22Rv1 (cell line): ENCODE results near the gene ARMCX2.

ENCODE experiments used
- ZFX ChIP-seq: fragments of 450-650 bp; IDR thresholded peaks from 2 replicates; pipeline ENCODE4 v1.6.1; 2017; ENCODE audit warnings: antibody characterized with exemption, borderline replicate concordance
- TF ChIP-seq, protein P1 (sequence below): fragments of 450-650 bp; IDR thresholded peaks from 2 replicates; pipeline ENCODE4 v1.5.1; 2017; ENCODE audit warnings: mild to moderate bottlenecking

DNA sequence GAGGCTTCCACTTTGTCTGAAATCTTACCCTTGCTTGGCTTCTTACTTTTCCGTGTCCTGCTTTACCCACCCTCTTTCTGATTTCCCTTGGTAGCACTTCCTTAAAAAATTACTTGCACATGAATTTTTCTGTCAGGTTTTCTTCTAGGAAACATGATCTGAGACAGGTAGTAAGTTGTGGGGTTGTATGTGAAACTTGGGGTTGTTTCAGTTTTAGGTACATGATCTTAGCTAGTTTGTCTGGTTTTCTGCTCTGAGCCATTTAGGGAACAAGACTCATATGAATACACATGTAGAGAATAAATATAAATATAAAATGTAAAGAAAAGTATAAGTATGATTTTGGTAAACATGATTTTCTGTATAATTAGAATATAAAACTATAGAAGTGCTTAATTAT lies 17.4 kb upstream of the ARMCX2 start:
- TF ChIP-seq, protein P1, sequence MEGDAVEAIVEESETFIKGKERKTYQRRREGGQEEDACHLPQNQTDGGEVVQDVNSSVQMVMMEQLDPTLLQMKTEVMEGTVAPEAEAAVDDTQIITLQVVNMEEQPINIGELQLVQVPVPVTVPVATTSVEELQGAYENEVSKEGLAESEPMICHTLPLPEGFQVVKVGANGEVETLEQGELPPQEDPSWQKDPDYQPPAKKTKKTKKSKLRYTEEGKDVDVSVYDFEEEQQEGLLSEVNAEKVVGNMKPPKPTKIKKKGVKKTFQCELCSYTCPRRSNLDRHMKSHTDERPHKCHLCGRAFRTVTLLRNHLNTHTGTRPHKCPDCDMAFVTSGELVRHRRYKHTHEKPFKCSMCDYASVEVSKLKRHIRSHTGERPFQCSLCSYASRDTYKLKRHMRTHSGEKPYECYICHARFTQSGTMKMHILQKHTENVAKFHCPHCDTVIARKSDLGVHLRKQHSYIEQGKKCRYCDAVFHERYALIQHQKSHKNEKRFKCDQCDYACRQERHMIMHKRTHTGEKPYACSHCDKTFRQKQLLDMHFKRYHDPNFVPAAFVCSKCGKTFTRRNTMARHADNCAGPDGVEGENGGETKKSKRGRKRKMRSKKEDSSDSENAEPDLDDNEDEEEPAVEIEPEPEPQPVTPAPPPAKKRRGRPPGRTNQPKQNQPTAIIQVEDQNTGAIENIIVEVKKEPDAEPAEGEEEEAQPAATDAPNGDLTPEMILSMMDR, result no peak
- TF ChIP-seq ZFX, result no peak
